HG03139 (cell line): Measurements from ENCODE around the gene PSMB9.
"Not testable (repeated sequence)": the region's sequence is repeated elsewhere in the genome, so short reads cannot be mapped to it uniquely, and the experiment has no call there.

Experiments
- ATAC-seq: cut with Tn5 transposase; IDR thresholded peaks from one replicate; pipeline ENCODE4 v1.9.1; 2021; ENCODE audit not compliant: unreplicated experiment

Gene PSMB9

DNA sequence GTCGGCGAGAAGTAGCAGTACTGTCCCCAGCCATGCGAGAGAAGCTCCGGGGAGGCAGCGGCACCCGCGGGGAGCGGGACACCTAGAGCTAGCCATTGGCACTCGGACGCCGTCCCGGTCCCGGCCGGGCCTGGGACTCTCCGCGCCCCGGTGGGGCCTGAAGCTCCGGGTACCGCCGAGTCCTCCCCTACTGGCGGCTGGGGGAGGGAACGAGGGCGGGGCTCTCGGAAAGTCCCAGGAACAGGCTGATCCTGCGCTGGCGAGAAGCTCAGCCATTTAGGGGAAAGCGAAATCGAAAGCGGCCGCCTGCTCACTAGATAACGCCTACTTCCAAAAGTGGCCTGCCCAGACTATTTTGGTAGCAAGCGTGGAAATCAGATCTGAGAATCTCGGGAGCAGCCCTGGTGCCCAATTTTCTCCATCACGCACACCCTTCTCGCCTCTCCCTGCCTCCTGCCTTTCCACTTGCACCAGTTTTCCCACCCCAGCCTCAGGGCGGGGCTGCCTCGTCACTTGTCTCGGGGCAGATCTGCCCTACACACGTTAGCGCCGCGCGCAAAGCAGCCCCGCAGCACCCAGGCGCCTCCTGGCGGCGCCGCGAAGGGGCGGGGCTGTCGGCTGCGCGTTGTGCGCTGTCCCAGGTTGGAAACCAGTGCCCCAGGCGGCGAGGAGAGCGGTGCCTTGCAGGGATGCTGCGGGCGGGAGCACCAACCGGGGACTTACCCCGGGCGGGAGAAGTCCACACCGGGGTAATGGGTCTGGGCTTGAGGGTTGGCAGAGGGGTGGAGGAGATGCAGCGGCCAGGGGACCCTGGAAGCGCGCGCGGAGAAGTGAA lies at the start of gene PSMB9, which contains the start of gene TAP1:
Gene PSMB9 (plus strand): TSS at position 652 of the 835 bp plus-strand sequence. CDS start 38 bp downstream, at position 690.
Gene TAP1 (minus strand): TSS at position 164 of the 835 bp plus-strand sequence. CDS start 68 bp downstream, at position 96.
- ATAC-seq = peak; percentile 78

DNA sequence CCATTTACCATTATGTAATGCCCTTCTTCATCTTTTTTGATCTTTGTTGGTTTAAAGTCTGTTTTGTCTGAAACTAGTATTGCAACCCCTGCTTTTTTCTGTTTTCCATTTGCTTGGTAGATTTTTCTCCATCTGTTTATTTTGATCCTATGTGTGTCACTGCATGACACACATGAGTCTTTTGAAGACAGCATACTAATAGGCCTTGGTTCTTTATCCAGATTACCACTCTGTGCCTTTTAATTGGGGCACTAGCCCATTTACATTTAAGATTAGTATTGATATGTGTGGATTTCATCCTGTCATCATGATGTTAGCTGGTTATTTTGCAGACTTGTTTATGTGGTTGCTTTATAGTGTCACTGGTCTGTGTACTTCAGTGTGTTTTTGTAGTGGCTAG lies 48.6 kb upstream of the PSMB9 start:
- ATAC-seq = not testable (repeated sequence)

DNA sequence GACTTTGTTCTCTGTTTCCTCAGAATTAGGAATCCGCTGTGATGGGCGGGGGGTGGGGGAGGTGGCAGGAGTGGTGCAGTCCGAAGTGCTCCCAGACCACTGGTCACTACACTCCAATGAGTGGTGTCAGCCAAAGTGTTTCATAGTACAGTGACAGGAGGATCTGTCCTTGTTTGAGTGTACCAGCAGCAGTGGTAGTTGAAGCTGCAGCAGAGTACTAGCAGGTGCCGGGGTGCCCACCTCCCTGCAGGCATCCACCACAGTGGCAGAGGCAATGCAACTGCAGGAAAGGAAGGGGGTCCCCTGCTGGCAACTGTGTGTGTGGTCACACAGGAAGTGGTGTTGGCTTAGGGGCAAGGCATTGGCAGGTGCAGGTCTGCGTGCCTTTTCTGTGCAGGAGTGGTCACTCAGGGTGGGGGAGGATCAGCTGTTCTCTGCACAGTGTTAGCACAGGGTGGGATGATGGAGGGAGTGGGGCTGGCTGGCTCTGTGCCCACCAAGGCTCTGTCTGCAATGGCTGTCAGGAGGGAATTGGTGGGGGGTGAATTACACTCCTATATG lies 46.9 kb upstream of the PSMB9 start:
- ATAC-seq = no peak

DNA sequence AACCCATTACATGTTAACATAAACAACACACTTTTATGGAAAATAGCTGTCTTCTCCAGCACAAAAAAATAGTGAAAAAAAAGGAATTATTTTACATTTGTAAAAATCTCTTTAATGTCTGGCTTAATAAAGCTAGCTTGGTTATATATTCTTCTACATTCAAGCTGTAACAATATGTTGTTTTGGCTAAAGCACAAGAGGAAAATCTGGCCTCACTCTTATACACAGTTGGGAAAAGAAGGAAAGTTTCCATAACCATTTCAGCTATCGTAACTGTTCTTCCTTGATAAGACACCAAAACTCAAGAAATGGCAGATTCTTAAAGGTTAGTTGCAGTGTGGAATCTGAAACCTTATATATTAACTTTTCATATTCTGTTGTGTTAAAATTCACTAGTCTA lies 44.8 kb upstream of the PSMB9 start:
- no peak for ATAC-seq

DNA sequence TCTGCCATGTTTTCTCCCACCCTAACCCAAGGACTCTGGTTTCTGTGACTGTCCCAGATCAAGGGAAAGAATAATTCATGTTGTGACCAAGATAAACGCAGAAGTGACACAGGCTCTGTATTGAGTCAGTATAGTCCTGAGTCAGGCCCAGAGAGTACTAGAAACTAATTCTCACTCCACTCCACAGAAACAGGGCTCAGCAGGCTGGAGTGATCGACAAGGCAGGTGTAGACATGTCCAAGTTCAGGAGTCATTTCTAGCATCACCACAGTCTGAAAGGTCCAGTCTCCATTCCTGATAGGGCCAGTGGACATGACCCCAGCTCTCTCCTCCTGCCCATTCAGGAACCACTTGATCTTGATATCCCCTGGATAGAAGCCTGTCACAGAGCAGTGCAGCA lies 39.8 kb upstream of the PSMB9 start:
- ATAC-seq = no peak

DNA sequence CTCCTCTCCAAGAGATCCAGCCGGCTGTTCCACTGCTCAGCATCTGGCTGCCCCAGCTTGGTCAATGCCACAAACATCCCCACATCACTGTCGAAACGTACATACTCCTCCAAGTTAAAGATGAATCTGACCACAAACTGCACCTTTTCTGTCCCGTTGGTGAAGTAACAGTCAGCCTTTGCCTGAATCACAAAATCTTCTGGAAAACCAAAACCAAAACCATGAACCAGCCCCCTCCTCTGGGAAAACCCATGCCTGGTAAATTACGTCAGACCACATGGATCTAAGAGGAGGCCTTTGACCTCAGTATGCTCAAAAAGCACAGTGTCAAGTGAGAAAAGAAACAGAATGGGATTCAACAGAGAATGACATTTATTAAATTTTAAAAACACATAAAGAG lies 38.9 kb upstream of the PSMB9 start:
- no peak for ATAC-seq

DNA sequence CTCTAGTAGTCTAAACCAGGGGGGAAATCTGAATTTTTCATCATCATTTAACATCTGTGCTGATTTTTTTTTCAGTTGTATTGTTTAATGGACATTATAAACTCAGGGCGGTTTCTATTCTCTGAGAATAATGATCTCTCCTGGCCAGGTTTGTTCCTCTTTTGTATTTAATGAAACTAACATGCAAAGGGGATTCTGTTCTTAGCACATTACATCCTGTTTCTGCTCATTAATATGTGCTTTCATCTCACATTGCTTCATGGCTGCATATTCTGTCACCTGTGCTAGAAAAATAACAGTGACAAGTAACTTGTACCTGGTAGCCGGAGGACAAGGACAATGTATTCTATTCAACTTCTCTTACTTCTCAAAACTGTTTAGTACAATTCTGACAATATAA lies 38.0 kb upstream of the PSMB9 start:
- ATAC-seq = no peak

DNA sequence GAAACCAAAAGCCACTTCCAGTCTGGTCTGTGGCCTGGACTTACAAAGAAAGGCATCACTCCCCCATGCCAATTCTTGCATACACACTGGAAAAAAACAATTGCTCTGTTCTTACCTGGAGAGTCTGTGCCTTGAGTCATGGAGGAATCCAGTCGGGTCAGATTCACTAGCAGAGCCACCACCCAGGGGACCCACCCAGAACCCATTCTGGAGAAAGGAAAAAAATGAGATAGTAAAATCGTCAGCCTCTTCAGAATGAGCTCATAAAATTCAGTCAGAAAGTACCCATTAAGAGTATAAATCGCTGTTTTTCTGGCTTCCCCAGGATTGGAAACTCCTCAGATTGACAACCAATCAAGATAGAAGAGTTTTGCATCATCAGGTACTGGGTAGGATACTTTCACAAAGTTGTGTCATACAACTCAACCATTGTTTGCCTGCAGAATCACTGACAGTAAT lies 37.2 kb upstream of the PSMB9 start, which contains the start of gene HLA-DOB:
Gene HLA-DOB (minus strand): TSS at position 257 of the 459 bp plus-strand sequence. CDS start 51 bp downstream, at position 206.
- no peak for ATAC-seq

DNA sequence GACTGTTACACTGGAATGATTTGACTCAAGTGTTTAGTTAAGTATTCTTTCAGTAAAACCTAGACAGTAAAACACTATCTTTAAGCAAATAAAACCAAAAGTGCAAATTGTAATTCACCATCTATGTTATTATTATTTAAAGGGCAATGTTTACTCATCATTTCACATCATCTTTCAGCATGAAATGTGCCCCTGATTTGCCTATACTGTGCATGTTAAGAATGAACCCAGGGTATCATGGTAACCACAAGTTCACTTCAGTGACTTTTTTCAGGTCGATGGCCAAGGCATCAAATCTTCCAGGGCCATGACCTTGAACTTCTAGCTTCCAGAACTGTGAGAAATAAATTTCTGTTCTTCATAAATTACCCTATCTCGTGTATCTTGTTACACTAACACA lies 35.1 kb upstream of the PSMB9 start:
- no peak for ATAC-seq

DNA sequence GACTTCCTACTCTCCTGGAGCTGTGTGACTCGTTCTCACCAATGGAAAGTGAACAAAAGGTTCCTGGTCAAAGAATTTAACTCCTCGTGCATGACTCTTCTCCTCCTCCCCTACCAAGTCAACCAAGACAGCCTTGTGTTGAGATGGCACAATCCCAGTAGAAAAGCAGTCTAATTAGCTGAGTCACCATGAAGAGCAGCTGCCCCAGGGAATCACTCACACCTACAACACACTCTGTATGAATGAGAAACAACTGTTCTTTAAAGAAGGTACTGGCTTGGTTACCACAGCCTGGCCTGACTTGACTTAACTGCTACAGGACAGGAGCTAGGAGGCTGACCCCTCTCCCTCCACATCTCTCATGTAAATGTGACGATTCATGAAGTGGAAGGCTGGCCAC lies 34.3 kb upstream of the PSMB9 start:
- no peak for ATAC-seq

DNA sequence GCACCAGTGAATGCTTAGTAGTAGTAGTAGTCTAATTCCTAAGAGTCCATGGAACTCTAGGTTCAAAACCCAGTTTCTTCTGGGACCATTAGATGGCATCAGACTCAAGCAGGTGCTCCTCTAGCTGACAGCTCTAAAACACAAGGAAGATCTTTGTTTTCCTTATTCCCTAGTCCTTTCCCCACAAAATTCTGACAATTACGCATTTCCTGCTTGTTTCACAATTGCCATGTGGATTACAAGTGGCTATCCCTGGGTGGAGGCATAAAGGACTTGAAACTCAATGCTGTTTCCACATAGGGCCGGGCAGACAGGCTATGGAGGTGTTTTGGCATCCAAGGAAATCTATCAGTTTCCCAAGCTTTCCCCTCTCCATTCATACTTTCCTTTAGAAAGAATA lies 28.0 kb upstream of the PSMB9 start:
- no peak for ATAC-seq

DNA sequence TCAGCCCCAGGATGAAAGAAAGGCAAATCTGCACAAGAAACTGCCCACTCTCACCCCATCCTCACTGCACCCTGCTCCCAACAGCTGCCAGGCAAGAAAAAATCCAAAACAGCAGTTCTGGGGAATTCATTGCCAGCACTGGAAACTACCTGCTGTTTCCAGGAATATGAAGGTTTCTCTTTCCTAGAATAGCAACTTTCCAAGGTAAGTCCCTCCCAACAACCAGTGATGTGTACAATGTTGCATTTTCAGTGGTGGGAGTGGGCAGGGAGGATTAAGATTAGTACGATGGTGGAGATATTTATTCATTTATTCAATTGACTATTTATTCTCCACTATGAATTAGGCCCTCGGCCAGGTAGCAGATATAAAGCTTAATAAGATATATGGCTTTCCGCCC lies 27.0 kb upstream of the PSMB9 start:
- no peak for ATAC-seq

DNA sequence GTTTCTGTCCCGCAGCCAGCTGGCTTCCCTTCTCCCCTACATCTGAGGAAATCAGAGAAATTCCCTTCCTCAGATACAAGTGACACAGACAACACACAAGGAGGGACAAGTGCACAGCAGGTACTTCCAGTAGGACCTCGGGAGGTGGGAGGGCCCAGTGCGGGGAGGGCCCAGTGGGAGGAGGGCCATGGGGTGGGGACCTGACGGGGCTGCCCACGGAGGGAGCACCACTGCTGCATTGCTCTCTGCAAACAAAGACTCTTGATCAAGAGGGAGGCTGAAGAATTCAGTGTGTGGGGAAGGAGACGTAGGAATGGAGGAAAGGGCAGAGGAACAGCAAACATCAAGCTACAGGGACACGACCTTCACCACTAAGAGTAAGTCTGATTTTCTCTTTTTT lies 24.5 kb upstream of the PSMB9 start:
- ATAC-seq = no peak

DNA sequence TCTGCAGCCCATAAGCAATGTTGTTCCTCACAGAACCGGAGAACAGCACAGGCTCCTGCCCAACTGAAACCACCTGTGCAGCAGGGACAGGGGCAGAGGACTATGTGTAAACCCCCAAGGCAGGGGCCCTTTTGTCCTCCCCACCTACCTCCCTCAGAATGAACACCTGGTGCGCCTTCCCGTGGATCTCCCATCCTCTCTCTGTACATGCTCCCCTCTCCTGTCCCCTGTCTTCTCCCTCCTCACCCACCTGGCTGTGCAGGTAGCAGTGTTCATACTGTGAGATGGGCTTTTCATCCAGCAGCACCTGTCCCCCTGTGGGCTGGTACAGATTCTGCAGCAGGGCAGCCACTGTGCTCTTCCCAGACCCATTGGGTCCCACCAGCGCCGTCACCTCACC lies 24.0 kb upstream of the PSMB9 start:
- ATAC-seq = no peak

DNA sequence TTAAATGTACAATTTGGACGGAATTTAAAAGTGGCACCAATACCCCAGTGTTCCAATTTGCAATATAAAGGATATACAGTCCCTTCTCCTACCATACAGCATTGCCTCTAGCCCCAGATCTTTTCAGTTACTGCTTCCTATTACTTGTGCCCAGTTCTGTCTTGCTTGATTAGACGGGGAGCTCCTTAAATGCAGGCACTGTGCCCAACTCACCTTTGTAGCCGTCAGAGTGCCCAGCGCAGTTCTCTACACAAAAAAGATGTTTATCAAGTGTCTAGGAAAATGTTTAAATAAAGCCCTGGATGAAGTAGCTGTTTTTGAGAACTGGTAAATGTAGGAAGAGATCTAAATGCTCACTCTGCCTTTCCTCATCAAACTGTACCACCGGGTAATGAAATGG lies 23.1 kb upstream of the PSMB9 start:
- ATAC-seq = no peak

DNA sequence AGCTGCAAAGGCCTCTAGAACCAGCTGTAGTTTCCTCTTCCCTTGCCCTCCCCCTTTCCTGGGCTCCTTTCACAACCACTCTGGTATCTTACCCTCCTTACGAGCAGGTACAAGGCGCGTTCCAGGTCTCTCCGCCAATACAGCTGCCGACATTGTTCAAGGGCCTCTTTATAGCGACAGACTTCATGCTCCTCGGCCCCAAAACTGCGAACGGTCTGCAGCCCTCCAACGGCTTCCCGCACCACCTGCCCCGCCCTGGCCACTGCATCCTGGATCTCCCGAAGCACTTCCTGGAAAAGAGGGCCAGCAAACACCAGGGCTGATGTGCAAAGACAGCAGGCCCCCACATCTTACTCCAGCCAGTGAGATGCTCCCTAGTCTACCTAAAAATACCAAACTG lies 21.5 kb upstream of the PSMB9 start:
- no peak for ATAC-seq

DNA sequence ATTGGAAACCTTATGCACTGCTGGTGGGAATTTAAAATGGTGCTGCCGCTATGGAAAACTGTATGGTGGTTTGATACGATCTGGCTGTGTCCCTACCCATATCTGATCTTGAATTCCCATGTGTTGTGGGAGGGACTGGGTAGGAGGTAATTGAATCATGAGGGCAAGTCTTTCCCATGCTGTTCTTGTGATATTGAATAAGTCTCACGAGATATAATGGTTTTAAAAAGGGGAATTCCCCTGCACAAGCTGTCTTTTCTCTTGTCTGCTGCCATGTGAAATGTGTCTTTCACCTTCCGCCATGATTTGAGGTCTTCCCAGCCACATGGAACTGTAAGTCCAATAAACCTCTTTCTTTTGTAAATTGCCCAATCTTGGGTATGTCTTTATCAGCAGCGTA lies 20.3 kb upstream of the PSMB9 start:
- ATAC-seq = no peak

DNA sequence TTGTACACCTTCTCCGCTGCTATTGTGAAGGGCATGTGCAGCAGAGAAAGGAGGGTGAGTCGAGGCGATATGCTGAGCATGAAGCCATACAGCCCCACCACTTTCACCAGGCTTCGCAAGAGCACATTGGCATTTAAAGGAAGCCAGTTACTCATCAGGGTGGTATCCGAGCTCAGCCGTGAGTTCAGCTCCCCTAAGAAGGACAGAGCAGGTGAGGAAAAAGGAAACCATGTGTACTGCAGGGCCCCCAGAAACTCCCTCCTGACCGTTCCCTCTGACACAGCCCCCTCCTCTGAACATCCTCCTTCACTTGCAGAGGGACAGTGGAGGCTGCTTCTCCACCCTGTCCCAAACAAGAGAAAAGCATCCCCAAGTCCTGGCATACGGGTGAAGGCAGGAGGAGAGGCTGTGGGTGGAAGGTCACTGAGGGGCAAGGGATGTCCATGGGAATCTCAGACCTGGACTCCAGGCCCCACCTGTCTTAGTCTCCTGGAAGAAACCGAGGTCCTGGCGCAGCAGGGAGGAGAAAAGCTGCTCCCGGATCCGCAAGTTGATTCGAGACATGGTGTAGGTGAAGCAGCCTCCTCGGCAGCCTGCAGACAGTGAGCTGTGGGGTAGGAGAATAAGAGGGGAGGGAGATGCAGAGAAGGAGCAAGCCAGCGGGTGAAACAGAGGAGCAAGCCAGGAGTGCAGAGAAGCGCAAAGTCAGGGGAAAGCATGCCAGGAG lies 18.7 kb upstream of the PSMB9 start:
- ATAC-seq = no peak

DNA sequence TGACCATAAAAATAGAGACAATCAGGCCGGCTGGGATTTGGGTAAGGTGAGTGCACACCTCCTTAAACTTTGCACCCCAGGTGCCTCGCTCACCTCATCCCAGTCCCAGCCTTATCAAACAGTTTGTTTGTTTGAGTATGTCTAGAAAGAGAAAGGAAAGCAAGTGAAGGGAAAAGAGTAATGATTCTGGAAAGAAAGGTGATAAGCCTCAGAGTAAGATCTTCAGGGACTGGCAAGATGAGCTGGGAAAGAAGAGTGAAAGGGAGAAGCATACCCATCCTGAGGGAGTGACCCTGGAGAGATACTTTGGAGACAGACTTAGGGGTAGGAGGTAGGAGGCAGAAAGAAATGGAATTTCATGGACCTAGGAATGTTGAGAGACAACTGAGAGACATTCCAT lies 17.1 kb upstream of the PSMB9 start:
- ATAC-seq = no peak

DNA sequence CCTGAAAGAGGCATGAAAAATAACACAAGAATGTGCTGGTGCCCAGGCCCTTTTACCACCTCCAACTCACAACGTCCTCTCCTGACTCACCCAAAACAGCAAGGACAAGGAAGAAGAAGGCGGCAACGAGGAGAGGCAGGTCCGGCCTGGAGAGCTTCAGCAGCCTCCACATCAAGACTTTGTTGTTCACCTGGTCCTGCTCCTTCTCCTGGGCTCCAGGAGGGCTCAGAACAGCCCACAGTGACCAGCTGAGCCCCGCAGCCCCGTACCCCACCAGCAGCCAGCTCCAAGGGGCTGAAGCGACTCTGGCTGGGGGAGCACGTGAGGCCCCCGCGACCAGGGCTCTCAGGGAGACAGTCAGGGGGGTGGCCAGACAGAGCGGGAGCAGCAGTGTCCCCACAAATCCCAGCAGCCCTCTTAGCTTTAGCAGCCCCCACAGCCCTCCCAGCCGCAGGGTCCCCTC lies 16.3 kb upstream of the PSMB9 start:
- ATAC-seq = no peak

DNA sequence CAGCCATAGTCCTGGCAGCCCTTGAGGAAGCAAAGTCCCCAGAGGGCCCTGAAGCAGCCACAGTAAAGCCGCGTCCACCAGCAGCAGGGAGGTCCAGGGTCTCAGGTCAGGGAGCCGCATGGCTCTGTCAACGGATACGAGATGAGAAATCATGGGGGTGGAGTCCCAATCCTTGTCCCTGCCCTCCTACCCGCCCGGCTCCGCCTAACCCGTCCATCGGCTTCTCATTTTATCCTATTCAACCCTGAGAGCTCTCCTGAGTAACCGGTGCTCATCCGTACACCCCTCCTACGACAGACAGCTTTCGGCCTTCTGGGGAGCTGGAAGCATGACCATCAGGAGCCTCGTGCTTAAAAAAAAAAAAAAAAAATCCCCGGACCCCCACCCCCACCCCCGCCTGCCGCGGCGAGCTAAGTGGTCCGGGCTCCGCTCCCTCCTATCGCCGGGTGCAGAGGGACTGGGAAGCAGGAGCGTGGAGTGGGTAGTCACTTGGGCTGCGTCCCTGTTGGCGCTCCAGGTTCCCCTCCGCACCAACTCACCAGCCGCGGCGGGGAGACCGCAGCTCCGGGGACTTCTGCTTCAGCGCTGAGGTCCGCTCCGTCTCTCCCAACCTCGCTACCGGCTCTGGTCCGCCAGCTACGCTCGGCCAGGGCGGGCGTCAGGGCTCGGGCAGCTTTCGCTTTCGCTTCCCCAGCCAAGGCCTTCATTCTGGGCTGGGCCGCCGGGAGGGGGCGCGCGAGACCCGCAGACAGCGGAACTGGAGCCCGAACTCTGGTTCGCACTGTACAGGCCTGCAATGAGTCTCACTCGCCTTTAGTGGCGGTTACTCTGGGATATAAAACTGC lies 15.7 kb upstream of the PSMB9 start, which contains the start of gene TAP2:
Gene TAP2 (minus strand): TSS at position 626 of the 845 bp plus-strand sequence. CDS start 506 bp downstream, at position 120.
- peak; percentile 57 for ATAC-seq
